Bronchial epithelial cell (primary cell): ENCODE results near the gene ARV1. TPM values are rescaled to one million over a fixed set of nuclear protein-coding genes. Genes with fewer than 3 reads are reported as not detected.

Experiments used
- DNase-seq: peaks from one replicate; pipeline ENCODE4 v3.0.0-alpha.2; 2010; ENCODE audit warnings: low read depth
- FAIRE-seq: peaks from 2 replicates; lab custom pipeline; 2011; peaks lifted over from hg19 to GRCh38; lab: Jason Lieb, UNC
- H3K27me3 ChIP-seq: 2 replicates; pipeline ENCODE4 v1.5.1; 2011; ENCODE audit warnings: low read length; ENCODE audit not compliant: control insufficient read depth, insufficient read depth
- H3K36me3 ChIP-seq: 2 replicates; pipeline ENCODE4 v1.5.1; 2011; ENCODE audit warnings: low read length; ENCODE audit not compliant: control insufficient read depth, insufficient read depth
- H3K4me3 ChIP-seq: 2 replicates; pipeline ENCODE4 v1.5.1; 2011; ENCODE audit warnings: mild to moderate bottlenecking, low read depth, low read length, control low read depth
- total RNA-seq: library from RNA; depleted of rRNA; stranded (reverse); fragments of >200 nt; gene quantifications from 2 replicates; pipeline ENCODE4 v1.2.1, GENCODE V29; 2014
- TF ChIP-seq, protein P1 (sequence below): IDR thresholded peaks from 2 replicates; pipeline ENCODE4 v1.5.1; 2011; ENCODE audit warnings: mild to moderate bottlenecking, moderate library complexity, low read length, control low read depth, inconsistent platforms; ENCODE audit not compliant: insufficient read depth, severe bottlenecking

ARV1 gene
- total RNA-seq, 1 donor from 2014 or later, result 4.7 TPM

DNA sequence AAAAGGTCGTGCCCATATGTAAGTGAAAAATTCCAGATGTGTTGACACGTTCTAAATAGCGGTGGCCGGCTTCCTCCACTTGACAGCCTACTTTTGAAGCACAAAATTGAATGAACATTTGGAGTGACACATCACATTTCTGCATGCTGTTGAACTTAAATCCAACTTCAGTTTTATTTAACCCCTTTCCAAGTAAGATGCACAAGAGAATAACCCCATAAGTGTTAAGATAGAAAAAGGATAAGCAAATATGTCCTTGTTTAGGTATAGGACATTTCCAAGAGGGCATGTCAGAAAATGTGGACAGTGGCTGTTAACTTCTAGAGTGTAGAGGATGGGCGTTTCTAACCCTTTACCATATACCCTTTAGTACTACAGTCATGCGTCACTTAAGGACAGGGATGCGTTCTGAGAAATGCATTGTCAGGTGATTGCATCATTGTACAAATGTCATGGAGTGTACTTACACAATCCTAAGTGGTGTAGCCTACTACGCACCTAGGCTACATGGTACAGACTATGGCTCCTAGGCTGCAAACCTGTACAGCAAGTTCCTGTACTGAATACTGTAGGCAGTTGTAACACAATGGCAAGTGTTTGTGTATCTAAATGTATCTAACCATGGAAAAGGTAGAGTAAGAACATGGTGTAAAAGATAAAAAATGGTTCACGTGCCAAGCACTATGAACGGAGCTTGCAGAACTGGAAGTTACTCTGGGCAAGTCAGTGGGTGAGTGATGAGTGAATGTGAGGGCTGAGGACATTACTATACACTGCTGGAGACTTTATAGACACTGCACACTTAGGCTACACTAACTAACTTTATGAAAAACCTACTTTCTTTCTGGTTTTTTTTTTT is 70.5 kb downstream of the ARV1 start:
- peak; percentile 47 for FAIRE-seq

More for the DNA sequence above, 70.5 kb downstream of the ARV1 start:
- peak; percentile 83 for DNase-seq
- TF ChIP-seq, protein P1, sequence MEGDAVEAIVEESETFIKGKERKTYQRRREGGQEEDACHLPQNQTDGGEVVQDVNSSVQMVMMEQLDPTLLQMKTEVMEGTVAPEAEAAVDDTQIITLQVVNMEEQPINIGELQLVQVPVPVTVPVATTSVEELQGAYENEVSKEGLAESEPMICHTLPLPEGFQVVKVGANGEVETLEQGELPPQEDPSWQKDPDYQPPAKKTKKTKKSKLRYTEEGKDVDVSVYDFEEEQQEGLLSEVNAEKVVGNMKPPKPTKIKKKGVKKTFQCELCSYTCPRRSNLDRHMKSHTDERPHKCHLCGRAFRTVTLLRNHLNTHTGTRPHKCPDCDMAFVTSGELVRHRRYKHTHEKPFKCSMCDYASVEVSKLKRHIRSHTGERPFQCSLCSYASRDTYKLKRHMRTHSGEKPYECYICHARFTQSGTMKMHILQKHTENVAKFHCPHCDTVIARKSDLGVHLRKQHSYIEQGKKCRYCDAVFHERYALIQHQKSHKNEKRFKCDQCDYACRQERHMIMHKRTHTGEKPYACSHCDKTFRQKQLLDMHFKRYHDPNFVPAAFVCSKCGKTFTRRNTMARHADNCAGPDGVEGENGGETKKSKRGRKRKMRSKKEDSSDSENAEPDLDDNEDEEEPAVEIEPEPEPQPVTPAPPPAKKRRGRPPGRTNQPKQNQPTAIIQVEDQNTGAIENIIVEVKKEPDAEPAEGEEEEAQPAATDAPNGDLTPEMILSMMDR, result no peak
- H3K36me3 ChIP-seq, result no peaks in the 10 kb centered on the region
- H3K4me3 ChIP-seq, result no peak overlapping the region
- H3K27me3 ChIP-seq, result peaks cover 2% of the 10 kb centered on the region

Other genes starting within 250 kb of the ARV1 start
- 0.13 TPM in 1 of 2 replicates, not detected in the other for gene CAPN9, start 231.7 kb upstream of the ARV1 start, total RNA-seq
- gene C1orf198, start 110.6 kb upstream of the ARV1 start, total RNA-seq, result 7.1 and 12.3 TPM in 2 replicates
- gene TTC13, start 233 bp upstream of the ARV1 start, total RNA-seq, result 8.7 and 8.8 TPM in 2 replicates
- gene FAM89A, start 61.2 kb downstream of the ARV1 start, total RNA-seq, result 8.6 and 10.8 TPM in 2 replicates
- not detected in 2 replicates for gene TRIM67, start 183.0 kb downstream of the ARV1 start, total RNA-seq